Colonic mucosa (tissue), 4 donors: ENCODE results near the gene GJB1. TPM values are rescaled to one million over a fixed set of nuclear protein-coding genes. Genes with fewer than 3 reads are reported as not detected.

Experiments used
- DNase-seq: peaks from one replicate; pipeline ENCODE4 v3.0.0-alpha.2; 2020
- H3K27ac ChIP-seq: fragments of 200-600 bp; one replicate; pipeline ENCODE4 v1.8.0; 2021
- H3K27me3 ChIP-seq: fragments of 200-600 bp; one replicate; pipeline ENCODE4 v1.8.0; 2021
- H3K36me3 ChIP-seq: fragments of 200-600 bp; one replicate; pipeline ENCODE4 v1.8.0; 2021
- H3K4me1 ChIP-seq: fragments of 200-600 bp; one replicate; pipeline ENCODE4 v1.8.0; 2021; ENCODE audit warnings: mild to moderate bottlenecking
- H3K4me3 ChIP-seq: fragments of 200-600 bp; one replicate; pipeline ENCODE4 v1.8.0; 2021
- H3K9ac ChIP-seq, 2 donors: one replicate each; pipeline ENCODE4 v1.7.0; 2013; ENCODE audit warnings: control low read depth in 2 of 2, low read depth in 2 of 2, low read length in 2 of 2
- H3K9me3 ChIP-seq: fragments of 200-600 bp; one replicate; pipeline ENCODE4 v1.8.0; 2021
- intact Hi-C: fragments of 100-400 bp; cut with DNase I; formaldehyde crosslinking; loops from one replicate; pipeline ENCODE4 v1.14.1; 2022
- total RNA-seq, 2 donors: library from RNA; stranded (reverse); fragmentation: NEBNext Ultra II Directional in 1 of 2; extraction: Animal tissue kit (Norgen Biotek cat#: 25700) in 1 of 2; gene quantifications; one replicate each; pipeline ENCODE4 v1.2.1, GENCODE V29; 2021
- TF ChIP-seq, protein P1 (sequence below): fragments of 200-600 bp; IDR thresholded peaks from one replicate; pipeline ENCODE4 v1.8.0; 2022; ENCODE audit warnings: antibody characterized with exemption, mild to moderate bottlenecking
- donor health status: healthy.
- donor health status: DM: no; HTN: no; CAD: no.
- donor health status: DM: no; HTN: no; CAD: no.

Gene GJB1
- total RNA-seq, 2 donors from 2014 or later: 76.0 to 100 TPM

DNA sequence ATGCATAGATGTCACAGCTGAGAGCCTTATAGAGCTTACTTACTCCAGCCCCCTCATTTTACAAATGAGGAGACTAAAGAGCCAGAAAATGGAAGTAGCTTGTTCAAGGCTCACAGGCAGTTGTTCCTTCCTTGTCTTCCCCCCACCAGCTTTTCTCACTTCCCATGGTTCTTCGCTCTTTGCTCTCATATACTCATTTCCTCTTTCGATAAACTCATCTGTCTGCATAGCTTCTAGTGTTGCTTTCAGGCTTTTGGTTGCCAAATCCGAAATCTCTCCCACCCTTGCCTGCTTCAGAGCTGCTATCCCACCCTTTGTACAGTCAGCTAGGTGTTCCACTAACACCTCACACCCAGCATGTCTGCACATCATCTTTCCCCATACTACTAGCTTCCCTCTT, 25.0 kb upstream of the GJB1 start:
- Histone ChIP-seq H3K4me1 (no peaks in the 10 kb centered on the region), H3K27ac (no peak overlapping the region)

DNA sequence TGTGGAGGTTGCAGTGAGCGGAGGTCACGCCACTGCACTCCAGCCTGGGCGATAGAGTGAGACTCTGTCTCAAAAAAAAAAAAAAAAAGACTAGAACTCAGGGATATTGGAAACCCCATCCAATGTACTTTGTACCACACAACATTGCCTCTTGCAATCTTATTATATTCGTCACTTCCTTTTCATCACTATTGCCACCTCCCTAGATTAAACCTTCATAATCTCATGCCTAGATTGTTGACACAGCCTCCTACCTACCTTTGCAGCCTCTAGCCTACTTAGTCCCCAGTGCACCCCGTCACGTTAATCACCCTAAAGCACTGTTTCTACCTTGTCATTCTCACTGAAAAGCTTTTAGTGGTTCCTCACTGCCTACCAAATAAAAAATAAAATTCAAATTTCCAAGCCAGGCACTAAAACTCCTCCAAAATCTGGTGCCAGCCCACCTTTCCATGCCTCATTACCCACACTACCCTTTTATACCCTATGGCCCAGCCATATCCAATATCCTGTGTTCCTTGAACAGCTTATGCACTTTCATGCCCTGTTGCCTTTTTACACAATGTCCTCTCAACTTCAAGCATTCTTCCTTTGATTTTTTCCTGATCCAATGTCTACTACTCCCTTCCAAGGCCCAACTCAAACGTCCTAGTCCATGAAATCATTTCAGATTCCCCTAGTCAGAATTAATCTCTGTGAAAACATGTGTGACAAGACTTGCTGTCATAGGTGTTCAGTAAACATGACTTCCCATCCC, 23.6 kb upstream of the GJB1 start:
- Histone ChIP-seq H3K9me3 (no peaks in the 10 kb centered on the region), H3K4me3 (no peak overlapping the region), H3K36me3 (no peaks in the 10 kb centered on the region), H3K9ac (no peak overlapping the region), H3K4me1 (no peaks in the 10 kb centered on the region), H3K27ac (no peak overlapping the region), H3K27me3 (no peaks in the 10 kb centered on the region)
- TF ChIP-seq, protein P1, sequence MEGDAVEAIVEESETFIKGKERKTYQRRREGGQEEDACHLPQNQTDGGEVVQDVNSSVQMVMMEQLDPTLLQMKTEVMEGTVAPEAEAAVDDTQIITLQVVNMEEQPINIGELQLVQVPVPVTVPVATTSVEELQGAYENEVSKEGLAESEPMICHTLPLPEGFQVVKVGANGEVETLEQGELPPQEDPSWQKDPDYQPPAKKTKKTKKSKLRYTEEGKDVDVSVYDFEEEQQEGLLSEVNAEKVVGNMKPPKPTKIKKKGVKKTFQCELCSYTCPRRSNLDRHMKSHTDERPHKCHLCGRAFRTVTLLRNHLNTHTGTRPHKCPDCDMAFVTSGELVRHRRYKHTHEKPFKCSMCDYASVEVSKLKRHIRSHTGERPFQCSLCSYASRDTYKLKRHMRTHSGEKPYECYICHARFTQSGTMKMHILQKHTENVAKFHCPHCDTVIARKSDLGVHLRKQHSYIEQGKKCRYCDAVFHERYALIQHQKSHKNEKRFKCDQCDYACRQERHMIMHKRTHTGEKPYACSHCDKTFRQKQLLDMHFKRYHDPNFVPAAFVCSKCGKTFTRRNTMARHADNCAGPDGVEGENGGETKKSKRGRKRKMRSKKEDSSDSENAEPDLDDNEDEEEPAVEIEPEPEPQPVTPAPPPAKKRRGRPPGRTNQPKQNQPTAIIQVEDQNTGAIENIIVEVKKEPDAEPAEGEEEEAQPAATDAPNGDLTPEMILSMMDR: no peak
- intact Hi-C loops: no loop called here
- DNase-seq: no peak

More for the DNA sequence above, 25.0 kb upstream of the GJB1 start:
- Histone ChIP-seq H3K9me3 (no peaks in the 10 kb centered on the region), H3K4me3 (peak overlapping the region; percentile 6), H3K27me3 (no peaks in the 10 kb centered on the region), H3K36me3 (no peaks in the 10 kb centered on the region), H3K9ac (no peak overlapping the region)
- DNase-seq: no peak
- intact Hi-C loops: no loop called here
- TF ChIP-seq, protein P1: no peak

GRCh38 chrX:71210816-71211215, 12.2 kb upstream of the GJB1 start:
- Histone ChIP-seq H3K4me1 (no peaks in the 10 kb centered on the region), H3K27ac (no peak overlapping the region), H3K4me3 (no peak overlapping the region), H3K9ac (no peak overlapping the region), H3K9me3 (no peaks in the 10 kb centered on the region), H3K27me3 (no peaks in the 10 kb centered on the region), H3K36me3 (no peaks in the 10 kb centered on the region)
- TF ChIP-seq, protein P1: no peak
- no peak for DNase-seq
- intact Hi-C loops: no loop called here

DNA sequence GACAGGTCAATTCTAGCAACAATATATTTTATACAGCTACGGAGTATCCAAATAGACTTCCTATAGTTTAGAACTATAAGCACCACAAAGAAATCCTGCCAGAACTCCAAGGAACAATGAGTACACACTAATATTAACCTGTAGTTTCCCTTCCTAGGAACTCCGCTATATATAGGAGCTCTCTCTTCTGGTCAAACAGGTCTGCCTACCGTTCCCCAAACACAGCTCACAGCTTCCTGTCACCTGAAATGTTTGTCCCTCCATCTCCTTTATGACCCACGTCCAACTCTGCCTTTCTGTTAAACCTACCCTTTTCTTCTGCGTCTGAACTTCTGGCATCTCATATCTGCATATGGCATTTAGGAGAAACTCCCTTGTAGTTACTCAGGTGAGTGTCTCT, 10.5 kb upstream of the GJB1 start:
- no peaks in the 10 kb centered on the region for H3K27me3 ChIP-seq
- no peak overlapping the region for H3K9ac ChIP-seq
- no peak overlapping the region for H3K27ac ChIP-seq
- no peaks in the 10 kb centered on the region for H3K36me3 ChIP-seq
- no peak for DNase-seq
- no peaks in the 10 kb centered on the region for H3K4me1 ChIP-seq
- no peak overlapping the region for H3K4me3 ChIP-seq
- H3K9me3 ChIP-seq: no peaks in the 10 kb centered on the region
- TF ChIP-seq, protein P1: no peak
- intact Hi-C loops: no loop called here

DNA sequence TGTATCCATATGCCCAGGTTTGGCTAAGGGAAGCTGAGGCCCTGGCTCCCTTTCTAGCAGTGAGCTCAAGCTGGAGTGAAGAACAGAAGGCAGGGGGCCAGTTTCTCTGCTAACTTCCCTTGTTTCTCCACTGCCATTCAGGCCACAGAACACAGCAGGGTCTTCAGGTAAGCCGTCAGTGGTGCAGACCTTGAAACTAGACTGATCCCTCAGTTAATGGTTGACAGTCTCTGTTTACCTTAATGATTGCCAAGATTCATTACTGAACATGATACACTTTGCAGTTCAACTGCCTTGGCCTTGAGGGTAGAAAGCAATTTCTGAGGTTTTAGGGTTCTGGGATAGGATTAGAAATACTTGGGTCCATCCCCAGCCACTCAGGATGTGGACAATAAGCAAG, 8.9 kb upstream of the GJB1 start:
- no peaks in the 10 kb centered on the region for H3K9me3 ChIP-seq
- H3K36me3 ChIP-seq: no peaks in the 10 kb centered on the region
- intact Hi-C loops: no loop called here
- TF ChIP-seq, protein P1: no peak
- H3K4me3 ChIP-seq: no peak overlapping the region
- no peak for DNase-seq
- no peaks in the 10 kb centered on the region for H3K4me1 ChIP-seq
- H3K27me3 ChIP-seq: no peaks in the 10 kb centered on the region
- no peak overlapping the region for H3K9ac ChIP-seq
- no peak overlapping the region for H3K27ac ChIP-seq
